Upper lobe of left lung (tissue), 4 donors: ENCODE results near the gene EDNRB.

Source experiments
- CTCF ChIP-seq, 6 experiments: fragments of 450-650 bp in 4 of 6; fragments of 200-600 bp in 2 of 6; sonication (generic) in 2 of 6; IDR thresholded peaks; one replicate each; pipeline ENCODE4 v1.5.1; 2016 to 2019; ENCODE audit warnings: antibody characterized with exemption in 6 of 6
- POLR2A ChIP-seq, 4 donors: fragments of 450-650 bp; IDR thresholded peaks; one replicate each; pipeline ENCODE4 v1.5.1; 2016 to 2017; ENCODE audit warnings: antibody characterized with exemption in 4 of 4, mild to moderate bottlenecking in 2 of 4
- POLR2AphosphoS5 ChIP-seq, 2 donors: sonication (generic); formaldehyde crosslinking; IDR thresholded peaks; one replicate each; pipeline ENCODE4 v1.5.1; 2017; ENCODE audit warnings: antibody characterized with exemption in 2 of 2

- TF ChIP-seq CTCF (IDR thresholded peaks at IDR 0.05) (no peak), POLR2AphosphoS5 (IDR thresholded peaks at IDR 0.05) (no peak), POLR2A (IDR thresholded peaks at IDR 0.05) (no peak)
These were observed 20.5 kb downstream of the EDNRB start for GRCh38 chr13:77898097-77898496.
